ENCODE data around the gene MCFD2.

Gene MCFD2

GRCh38 chr2:46915281-46915810 is at the start of gene MCFD2:
MCFD2 (minus strand) TSS chr2:46915806; CDS start chr2:46909171, 6,635 bp downstream.
- DNase-seq, result no peak

- DNase-seq, result no peak
These were observed 49.4 kb upstream of the MCFD2 start for GRCh38 chr2:46964835-46965560.

- no peak for DNase-seq
These were observed 48.5 kb upstream of the MCFD2 start for GRCh38 chr2:46963941-46964673.

- DNase-seq, result no peak
These were observed 47.6 kb upstream of the MCFD2 start for GRCh38 chr2:46963210-46963609.

- no peak for DNase-seq
These were observed 47.1 kb upstream of the MCFD2 start for GRCh38 chr2:46962751-46963150.

GRCh38 chr2:46960618-46961017 is 45.0 kb upstream of the MCFD2 start:
- no peak for DNase-seq

- no peak for DNase-seq
These were observed 42.9 kb upstream of the MCFD2 start for GRCh38 chr2:46958431-46959017.

- no peak for DNase-seq
These were observed 41.5 kb upstream of the MCFD2 start for GRCh38 chr2:46956981-46957531.

- no peak for DNase-seq
These were observed 40.2 kb upstream of the MCFD2 start for GRCh38 chr2:46955764-46956163.

GRCh38 chr2:46954951-46955571 is 39.5 kb upstream of the MCFD2 start:
- no peak for DNase-seq

- no peak for DNase-seq
These were observed 36.6 kb upstream of the MCFD2 start for GRCh38 chr2:46952171-46952570.

- no peak for DNase-seq
These were observed 35.9 kb upstream of the MCFD2 start for GRCh38 chr2:46951290-46952064.

- DNase-seq, result no peak
These were observed 34.7 kb upstream of the MCFD2 start for GRCh38 chr2:46950314-46950713.

- no peak for DNase-seq
These were observed 32.2 kb upstream of the MCFD2 start for GRCh38 chr2:46947841-46948240.

GRCh38 chr2:46945671-46946070 is 30.1 kb upstream of the MCFD2 start:
- DNase-seq, result no peak

- no peak for DNase-seq
These were observed 28.5 kb upstream of the MCFD2 start for GRCh38 chr2:46943881-46944798.

- no peak for DNase-seq
These were observed 27.5 kb upstream of the MCFD2 start for GRCh38 chr2:46942891-46943626.

- DNase-seq, result no peak
These were observed 26.5 kb upstream of the MCFD2 start for GRCh38 chr2:46942143-46942526.

GRCh38 chr2:46939626-46940359 is 24.2 kb upstream of the MCFD2 start:
- DNase-seq, result no peak

- no peak for DNase-seq
These were observed 21.9 kb upstream of the MCFD2 start for GRCh38 chr2:46937471-46937901.

Measured in NCI-H1436 (cell line).